GM19238 (cell line): Measurements from ENCODE around the gene MRPL1.
"Not testable (repeated sequence)": the region's sequence is repeated elsewhere in the genome, so short reads cannot be mapped to it uniquely, and the experiment has no call there.

Experiments
- DNase-seq: peaks from one replicate; pipeline ENCODE4 v3.0.0; 2011; ENCODE audit warnings: low spot score; ENCODE audit not compliant: insufficient read length

MRPL1 gene

GRCh38 chr4:77849278-77849965 is 13.2 kb upstream of the MRPL1 start:
- DNase-seq = no peak

GRCh38 chr4:77852892-77853495 is 9.6 kb upstream of the MRPL1 start:
- no peak for DNase-seq

DNA sequence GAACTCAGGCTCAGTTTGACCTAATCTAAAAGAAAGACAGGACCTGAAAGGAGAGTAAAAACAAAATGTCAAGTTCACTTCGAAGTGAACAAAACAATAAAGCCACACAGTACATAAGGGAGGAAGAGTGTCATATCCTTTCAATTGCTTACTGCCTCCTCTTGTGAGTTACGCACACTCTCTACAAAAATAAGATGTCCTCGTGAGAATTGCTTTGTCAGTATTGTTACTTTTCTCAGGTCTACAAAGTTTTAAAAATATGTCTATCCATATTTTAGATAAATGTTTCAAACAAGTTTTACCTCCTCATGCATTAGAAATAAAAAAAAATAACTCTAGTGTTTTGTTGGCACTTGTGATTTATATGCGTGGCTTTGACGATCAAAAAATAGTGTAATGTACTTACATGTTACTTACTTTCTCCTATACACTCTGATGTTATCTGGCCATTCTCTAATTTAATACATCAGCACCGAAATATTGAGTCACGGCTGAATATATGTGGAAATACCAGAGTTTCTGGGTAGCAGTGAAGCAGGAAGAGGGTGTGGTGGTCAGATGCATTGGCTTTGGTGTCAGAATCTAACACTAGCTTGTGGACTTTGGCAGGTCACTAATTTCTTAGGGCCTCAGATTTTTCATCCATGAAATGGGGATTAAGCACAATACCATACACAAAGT is 8.1 kb upstream of the MRPL1 start:
- DNase-seq = no peak

- no peak for DNase-seq
Measured at GRCh38 chr4:77856152-77856551, 6.5 kb upstream of the MRPL1 start.

DNA sequence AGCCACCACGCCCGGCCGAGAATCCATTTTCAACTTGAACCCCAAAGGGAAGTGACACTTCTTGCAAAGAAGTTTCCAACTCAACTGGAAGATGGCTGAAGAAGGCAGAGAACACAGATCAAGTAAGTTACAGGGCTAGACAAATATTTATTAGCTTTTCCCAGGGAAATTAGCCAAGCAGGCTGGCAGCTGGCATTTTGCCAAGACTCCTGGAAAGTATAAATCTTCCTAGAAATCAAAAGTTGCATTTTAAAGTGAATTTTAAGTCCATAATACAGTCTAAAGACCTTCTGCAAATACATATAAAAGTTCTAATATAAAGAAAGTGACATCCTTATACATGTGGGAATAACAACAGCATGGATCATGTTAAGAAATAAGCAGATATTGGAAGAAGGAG is 3.4 kb upstream of the MRPL1 start:
- DNase-seq = no peak

DNA sequence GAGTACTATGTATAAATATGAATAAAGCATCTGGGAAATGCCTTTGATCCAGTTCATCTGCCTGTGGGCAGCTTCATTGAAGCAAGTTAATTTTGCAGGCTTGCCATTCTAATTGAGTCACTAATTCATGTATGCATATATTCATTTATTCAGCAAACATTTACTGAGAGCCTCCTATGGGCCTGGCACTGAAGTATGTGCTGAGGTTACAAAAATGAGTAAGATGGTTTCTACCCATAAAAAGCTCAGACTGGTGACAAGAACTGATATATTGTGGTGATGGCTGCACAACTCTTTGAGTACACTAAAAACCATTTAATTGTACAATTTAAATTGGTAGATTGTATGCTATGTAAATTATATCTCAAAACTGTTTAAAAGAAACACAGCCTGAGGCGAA is 1.1 kb upstream of the MRPL1 start:
- no peak for DNase-seq

DNA sequence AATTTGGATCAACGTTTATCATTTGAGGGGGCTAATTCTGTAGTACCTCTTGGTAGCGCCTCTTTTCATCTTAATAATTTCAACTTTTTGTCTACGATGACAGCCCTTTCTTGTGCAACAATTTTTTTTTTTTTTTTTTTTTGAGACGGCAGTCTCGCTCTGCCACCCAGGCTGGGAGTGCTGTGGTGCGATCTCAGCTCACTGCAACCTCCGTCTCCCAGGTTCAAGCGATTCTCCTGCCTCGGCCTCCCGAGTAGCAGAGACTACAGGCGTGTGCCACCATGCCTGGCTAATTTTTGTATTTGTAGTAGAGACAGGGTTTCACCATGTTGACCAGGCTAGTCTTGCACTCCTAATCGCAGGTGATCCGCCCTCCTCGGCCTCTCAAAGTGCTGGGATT is 711 bp downstream of the MRPL1 start:
- DNase-seq = not testable (repeated sequence)

DNA sequence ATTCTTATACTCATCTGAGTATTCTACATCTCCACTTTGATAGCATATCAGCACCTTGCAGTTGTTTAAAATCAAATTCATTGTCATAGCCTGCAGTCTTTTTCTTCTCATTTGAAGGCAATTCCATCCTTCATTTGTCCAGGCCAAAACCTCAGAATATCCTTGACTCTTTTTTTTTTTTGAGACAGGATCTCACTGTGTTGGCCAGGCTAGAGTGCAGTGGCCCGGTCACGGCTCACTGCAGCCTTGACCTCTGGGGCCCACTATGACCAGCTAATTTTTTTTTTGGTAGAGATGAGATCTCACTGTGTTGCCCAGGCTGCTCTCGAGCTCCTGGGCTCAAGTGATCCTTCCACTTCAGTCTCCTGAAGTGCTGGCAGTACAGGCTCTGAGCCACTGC is 2.6 kb downstream of the MRPL1 start:
- no peak for DNase-seq

DNA sequence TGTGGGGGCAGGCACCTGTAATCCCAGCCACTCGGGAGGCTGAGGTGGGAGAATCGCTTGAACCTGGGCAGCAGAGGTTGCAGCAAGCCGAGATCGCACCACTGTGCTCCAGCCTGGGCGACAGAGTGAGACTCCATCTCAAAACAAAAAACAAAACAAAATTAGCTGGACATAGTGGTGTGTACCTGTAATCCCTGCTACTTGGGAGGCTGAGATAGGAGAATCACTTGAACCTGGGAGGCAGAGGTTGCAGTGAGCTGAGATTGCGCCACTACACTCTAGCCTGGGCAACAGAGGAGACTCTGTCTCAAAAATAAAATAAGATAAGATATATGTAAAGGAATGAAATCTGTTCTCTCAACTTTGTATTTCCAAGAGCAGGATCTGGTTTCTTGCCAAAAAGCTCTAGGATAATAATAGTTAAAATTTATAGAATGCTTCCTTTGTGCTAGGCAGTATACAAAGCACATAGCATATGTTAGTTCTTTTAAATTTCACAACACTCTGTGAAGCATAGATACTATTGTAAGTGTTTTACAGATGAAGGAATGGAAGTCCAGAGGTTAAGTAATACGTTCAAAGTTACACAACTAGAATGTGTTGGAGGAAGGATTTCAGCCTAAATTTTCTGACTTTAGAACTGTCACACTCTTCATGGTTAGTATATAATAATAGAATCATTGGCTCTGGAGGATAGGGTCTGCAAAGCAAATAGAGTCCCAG is 10.3 kb downstream of the MRPL1 start:
- DNase-seq = no peak

DNA sequence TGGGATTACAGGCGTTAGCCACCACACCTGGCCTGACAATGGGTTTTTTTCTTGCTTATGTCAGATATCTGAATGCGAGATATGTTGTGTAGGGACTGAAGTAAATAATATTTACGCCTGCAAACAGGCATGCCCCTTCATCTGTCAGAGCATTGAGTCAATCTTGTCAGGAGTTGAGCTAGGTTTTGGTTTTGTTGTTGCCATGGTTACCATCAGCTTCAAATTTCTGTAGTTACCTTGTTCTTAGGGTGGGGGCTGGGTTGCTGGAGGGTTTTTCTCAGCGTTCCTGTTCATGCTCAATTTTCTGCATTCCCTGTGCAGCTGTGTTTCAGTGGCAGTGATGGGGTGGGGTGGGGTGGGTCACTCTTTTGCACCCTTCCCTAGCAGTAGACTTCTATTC is 14.5 kb downstream of the MRPL1 start:
- DNase-seq = no peak

GRCh38 chr4:77877771-77878565 is 15.3 kb downstream of the MRPL1 start:
- DNase-seq = no peak

DNA sequence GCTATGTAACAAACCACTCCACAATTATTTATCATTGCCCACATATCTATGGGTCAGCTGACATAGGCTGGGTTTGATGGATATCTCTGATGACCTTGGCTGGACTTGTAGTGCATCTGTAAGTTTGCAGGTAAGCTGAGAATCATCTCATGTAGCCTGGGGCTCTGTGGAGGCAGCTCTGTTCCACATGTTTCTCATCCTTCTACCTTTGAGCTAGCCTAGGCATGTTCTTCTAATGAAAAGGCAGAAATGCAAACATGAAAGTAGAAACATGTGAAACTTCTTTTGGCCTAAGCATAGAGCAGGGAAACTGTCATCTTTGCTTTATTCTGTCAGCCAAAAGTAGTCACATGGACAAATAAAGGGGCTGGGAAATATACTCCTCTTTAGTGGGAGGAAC is 18.2 kb downstream of the MRPL1 start:
- no peak for DNase-seq

- DNase-seq = no peak
Measured at GRCh38 chr4:77881460-77882295, 19.0 kb downstream of the MRPL1 start.

GRCh38 chr4:77893451-77893850 is 30.8 kb downstream of the MRPL1 start:
- no peak for DNase-seq

DNA sequence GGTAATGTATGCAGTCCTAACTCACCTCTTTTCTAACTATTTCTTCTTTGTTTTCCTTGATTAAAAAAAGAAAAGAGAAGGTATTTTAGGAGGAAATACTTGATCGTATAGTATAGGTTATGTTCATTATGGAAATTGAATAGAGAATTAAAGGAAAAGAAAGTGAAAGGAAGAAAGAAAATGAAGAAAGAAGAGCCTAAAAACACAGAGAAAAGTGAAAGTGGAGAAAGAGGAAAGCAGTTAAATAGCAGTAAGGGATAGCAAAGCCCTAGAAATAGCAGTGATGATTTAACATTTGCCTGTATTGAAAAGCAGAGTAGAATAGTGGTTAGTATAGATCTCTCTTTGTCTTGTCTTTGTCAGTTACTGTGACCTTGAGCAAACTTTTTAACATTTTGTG is 37.0 kb downstream of the MRPL1 start:
- no peak for DNase-seq

- DNase-seq = no peak
Measured at GRCh38 chr4:77903186-77903585, 40.6 kb downstream of the MRPL1 start.

DNA sequence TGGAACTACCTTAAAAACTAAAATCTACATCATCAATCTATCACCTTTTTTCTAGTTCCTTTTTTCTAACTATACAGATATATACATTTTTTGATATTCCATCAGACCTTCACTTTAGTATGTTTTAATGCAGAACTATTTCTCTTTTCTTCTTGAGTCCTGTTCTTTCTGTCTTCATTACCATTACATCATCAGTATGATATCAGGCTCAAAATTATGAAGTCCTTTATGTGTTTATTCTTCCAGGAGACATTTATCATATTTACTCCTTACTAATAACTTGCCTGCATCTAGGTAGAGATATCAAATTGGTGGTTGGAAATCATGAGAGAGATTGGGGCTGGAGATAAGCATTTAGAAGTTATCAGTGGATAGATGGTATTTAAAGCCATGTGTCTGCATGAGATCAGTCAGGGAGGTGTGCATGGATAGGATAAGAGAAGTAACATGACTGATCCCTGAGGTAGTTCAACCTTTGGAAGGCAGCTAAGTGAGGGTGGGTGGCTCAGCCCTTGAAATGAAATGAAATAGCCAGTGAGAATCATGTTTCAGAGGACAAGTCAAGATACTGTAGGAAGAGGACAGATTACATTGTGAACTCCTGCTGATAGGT is 43.1 kb downstream of the MRPL1 start:
- DNase-seq = no peak

- DNase-seq = no peak
Measured at GRCh38 chr4:77910676-77911075, 48.0 kb downstream of the MRPL1 start.

GRCh38 chr4:77911091-77911490 is 48.5 kb downstream of the MRPL1 start:
- DNase-seq = no peak

DNA sequence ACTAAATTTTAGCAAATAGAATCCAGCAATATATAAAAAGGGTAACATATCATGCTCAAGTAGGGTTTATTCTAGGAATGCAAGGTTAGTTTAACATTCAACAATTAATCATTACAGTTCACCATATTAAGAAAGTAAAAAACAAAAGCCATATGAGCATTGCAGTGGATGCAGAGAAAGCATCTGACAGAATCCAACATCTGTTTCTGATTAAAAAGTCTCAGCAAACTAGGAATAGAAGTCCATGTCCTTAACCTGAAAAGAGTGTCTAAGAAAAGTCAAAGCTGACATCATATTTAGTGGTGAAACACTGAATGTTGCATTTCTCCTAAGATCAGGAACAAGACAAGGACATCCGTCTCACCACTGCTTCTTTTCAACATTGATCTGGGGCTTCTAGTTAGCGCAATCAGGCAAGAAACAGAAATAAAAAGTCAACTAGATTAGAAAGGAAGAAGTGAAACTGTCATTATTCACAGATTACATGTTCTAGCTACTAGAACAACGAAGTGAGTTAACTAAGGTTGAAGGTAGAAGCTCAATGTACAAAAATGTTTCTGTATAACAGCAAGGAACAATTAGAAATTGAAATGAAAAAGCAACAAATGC is 49.3 kb downstream of the MRPL1 start:
- no peak for DNase-seq
